T-helper 9 cell (primary cell): ENCODE measurements around the gene SEMA3D.

ENCODE experiments used
- DNase-seq: peaks from one replicate; pipeline ENCODE4 v3.0.0-alpha.2; 2020

The SEMA3D gene

DNA sequence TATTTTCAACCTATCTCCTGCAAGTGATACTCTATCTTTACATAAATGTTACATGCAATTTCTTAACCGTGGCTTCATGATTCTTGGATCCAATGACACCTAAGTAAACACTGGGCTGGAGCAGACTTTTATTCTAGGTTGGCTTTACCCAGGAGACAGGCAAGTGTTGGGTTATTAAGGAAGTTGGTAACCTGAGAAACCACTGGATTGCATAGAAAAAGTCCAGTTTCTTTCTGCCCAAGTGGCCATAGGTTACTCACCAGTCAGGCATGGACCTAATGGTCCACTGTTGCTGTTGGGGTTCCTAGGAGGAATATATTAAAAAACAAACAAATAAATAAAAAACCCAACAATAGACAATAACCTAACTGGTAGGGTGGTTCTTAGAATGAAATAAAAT lies 112.8 kb downstream of the SEMA3D start:
- DNase-seq, result no peak

GRCh38 chr7:85070967-85071628 lies 115.8 kb downstream of the SEMA3D start:
- DNase-seq, result no peak

- no peak for DNase-seq
Observed at GRCh38 chr7:85068799-85069198, 118.1 kb downstream of the SEMA3D start.

- DNase-seq, result no peak
Observed at GRCh38 chr7:85067371-85067770, 119.5 kb downstream of the SEMA3D start.

- no peak for DNase-seq
Observed at GRCh38 chr7:85065888-85066485, 120.9 kb downstream of the SEMA3D start.

GRCh38 chr7:85065306-85065705 lies 121.5 kb downstream of the SEMA3D start:
- DNase-seq, result no peak

GRCh38 chr7:85062651-85063050 lies 124.2 kb downstream of the SEMA3D start:
- no peak for DNase-seq

DNA sequence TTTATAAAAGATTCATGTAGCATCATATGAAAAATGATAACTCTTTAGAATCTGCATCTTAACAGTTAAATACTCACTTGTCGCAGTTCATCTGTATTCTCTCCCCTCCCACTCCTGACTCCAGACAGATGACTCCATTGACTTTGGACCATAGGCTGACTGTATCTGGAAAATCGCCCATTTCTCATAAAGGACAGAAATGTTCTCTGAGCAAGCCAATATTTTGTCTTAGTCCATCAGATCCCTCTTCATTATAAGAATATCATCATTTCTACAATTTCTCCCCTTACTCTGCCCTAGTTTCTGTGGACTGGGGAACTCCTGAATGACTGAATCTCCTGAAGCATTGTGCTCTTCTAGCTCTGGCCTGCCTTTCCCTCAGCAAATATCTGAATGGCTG lies 125.4 kb downstream of the SEMA3D start:
- no peak for DNase-seq

DNA sequence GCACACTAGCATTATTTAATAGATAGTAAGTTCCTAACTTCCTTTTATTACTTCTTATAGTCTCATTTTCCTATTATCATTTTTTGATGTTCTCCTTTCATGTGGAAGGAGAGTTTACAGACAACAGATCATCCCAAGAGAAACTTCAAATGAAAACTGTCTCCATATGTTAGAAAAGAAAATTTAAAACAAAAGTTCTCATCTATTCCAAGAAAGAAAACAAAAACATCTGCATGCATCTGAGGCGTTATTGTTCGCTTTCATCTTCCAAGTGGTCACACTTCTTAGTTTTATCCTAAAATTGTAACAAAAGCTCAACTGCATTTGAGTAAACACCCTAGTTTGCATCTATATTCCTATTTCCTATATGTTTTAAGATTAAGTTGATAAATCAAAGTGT lies 126.2 kb downstream of the SEMA3D start:
- no peak for DNase-seq

GRCh38 chr7:85055906-85056305 lies 130.9 kb downstream of the SEMA3D start:
- DNase-seq, result no peak

DNA sequence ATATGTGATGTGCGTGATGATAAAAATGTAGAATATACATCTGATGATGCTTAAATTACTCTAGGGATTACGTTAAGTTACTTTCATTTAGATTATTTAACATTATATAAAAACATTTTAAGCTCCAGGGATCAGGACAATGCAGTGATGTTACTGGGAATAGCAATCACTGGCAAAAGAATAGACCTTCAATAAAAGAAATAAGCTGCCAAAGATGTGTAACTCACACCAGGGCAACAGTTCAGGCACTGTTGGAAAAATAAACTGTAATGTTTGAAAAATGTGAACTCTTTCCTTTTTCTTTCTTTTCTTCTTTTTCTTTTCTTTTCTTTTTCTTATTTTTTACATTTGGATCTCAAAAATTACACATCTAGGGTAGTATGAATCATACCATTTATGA lies 131.7 kb downstream of the SEMA3D start:
- DNase-seq, result no peak

DNA sequence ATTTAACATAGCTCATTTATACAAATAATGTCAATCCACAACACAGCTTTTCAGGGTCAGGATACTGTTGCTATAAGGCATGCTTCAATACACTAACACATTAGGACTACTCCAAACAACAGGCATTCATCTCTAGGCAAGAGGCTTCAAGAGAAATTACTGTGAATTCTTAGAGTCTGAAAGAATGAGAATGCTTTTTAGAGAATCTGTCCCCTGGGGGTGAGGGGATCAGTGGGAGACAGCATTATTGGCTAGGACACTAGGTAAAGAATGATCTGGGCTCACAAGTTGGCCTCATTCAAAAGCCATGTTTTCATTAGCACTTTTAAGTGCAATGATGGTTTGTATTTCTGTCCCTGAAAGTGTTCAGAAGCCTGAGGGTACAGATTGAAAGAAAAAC lies 132.6 kb downstream of the SEMA3D start:
- no peak for DNase-seq

DNA sequence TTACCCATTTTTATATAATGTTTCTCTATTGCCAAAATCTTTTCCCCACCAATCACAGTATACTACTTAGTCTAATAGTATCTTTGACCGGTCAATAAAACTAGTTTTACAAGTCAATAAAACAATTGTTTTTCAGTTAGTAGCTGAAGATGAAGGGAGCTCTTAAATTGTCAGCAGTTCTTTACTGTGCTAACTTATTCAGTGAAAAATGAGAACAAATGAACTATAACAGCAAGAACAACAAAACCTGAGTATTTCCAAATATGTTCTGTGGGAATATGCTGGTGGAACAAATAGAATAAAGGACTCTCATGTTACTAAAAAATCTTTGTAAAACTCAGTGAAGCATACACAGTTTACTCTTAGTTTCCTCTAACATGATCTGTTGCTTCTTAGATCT lies 134.0 kb downstream of the SEMA3D start:
- no peak for DNase-seq

DNA sequence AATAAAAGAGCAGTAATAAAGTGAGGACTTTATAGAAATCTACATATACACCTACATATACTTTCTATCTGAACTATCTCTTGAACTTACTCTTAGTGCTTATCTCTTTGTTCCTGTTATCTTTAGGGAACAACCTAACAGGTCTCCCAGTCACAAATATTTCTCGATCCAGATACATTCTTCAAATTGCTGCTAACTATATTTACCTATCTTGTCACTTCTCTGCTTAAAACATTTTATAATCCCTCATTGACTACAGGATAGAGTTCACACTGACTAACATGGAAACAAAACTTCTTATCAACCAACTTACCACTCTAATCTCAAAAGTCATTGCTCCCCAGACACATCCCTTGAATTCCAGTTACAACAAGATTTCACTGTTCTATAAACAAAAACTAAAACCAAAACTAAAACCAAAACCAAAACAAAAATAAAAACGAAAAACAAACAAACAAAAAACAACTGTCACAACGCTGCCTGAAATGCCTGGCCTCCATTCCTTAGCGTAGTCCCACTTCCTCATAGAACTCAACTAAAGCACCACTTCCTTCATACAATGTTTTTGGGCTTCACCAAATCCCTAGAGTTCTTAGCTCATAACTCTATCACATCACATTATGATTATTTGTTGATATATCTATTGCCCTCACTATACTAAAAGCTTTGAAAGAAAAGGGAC lies 134.7 kb downstream of the SEMA3D start:
- no peak for DNase-seq

GRCh38 chr7:85046534-85046933 lies 140.3 kb downstream of the SEMA3D start:
- DNase-seq, result no peak

- DNase-seq, result no peak
Observed at GRCh38 chr7:85041605-85042216, 145.1 kb downstream of the SEMA3D start.

- DNase-seq, result no peak
Observed at GRCh38 chr7:85039196-85039923, 147.5 kb downstream of the SEMA3D start.

GRCh38 chr7:85038466-85038865 lies 148.4 kb downstream of the SEMA3D start:
- DNase-seq, result no peak

GRCh38 chr7:85033263-85033662 lies 153.6 kb downstream of the SEMA3D start:
- DNase-seq, result no peak

- no peak for DNase-seq
Observed at GRCh38 chr7:85031475-85031874, 155.4 kb downstream of the SEMA3D start.

GRCh38 chr7:85030893-85031292 lies 156.0 kb downstream of the SEMA3D start:
- no peak for DNase-seq

DNA sequence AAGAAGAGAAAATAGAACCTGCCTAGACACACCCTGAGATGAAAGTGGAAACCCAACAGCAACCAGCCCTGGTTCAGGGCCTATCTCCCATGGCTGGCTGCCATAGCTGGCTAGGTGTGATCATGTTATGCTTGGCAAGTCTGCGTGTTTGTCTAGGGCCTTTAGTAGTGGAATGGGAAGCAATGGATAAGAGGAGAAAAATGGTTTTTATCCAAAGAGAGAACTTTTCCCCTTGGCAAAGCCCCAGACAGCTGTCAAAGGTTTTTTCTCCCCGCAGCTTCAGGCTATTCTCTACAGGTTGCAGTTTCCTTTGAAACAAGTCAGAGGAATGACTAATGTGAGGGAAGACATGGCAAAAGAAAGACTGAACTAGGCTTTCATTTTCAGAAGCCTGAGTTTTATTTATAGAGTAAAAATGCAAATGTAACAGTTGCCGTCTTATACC lies 161.5 kb downstream of the SEMA3D start:
- DNase-seq, result no peak

DNA sequence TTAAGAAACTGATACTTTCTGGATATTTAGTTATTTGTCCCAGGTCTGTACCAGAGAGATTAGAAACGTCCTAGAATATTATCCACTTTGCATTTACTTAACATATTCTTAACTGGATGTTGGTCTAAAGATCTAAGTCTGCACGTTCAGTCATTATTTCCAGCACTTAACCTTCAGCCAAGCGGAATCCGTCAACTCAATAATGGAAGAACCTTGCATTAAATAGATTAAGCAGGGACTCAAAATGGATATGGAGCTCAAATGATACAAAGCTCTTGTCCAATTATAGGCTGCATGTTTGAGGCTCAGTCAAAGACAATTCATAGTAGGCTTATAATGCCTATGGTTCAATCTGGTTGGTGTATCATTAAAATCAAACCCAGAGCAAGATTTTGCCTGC lies 162.9 kb downstream of the SEMA3D start:
- no peak for DNase-seq
